Erythroblast (primary cell): ENCODE measurements around the gene HBB.

ENCODE experiments used
- GATA1 ChIP-seq: IDR thresholded peaks from 2 replicates; pipeline ENCODE4 v1.6.1; 2011; ENCODE audit warnings: low read depth, mild to moderate bottlenecking, control low read depth, low read length, moderate library complexity
- POLR2A ChIP-seq: IDR thresholded peaks from 2 replicates; pipeline ENCODE4 v1.6.1; 2011; ENCODE audit warnings: mild to moderate bottlenecking, low read length

- TF ChIP-seq POLR2A (no peak), GATA1 (no peak)
Measured at GRCh38 chr11:5269715-5270147, 42.9 kb upstream of the HBB start, which contains the start of gene HBE1.
